Adrenal gland (tissue), 5 donors: Measurements from ENCODE around the gene KRT73.

Source experiments
- CTCF ChIP-seq, 6 experiments: fragments of 450-650 bp in 4 of 6; fragments of 200-600 bp in 2 of 6; sonication (generic) in 1 of 6; IDR thresholded peaks; 1 replicate in 5 of 6; 2 replicates in 1 of 6; pipeline versions ENCODE4 v1.5.1 to v1.8.0; 2016 to 2021; ENCODE audit warnings: antibody characterized with exemption in 6 of 6, mild to moderate bottlenecking in 2 of 6, moderate library complexity in 1 of 6
- POLR2A ChIP-seq, 2 donors: fragments of 450-650 bp; IDR thresholded peaks; one replicate each; pipeline ENCODE4 v1.6.1; 2017; ENCODE audit warnings: antibody characterized with exemption in 2 of 2, mild to moderate bottlenecking in 2 of 2, moderate library complexity in 1 of 2
- donor health status: DM: no; HTN: no; CAD: no.

DNA sequence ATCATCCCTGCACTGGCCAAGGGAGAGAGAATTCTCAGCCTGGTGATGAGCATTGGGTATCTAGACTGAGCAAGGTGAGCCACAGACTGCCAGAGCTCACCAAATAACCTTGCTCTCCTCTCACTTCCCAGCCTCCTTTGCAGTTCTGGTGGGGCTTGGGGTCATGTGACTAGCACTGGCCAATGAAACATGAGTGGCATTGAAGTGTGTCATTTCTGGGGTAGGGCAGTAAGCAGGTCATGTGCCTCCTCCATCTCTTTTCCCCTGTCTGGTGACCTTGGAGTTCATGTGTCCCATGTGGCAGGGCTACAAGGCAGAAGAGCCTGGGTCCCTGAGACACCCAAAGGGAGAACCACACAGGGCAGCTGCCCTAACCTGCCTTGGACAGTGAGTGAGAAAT is 13.5 kb downstream of the KRT73 start:
- TF ChIP-seq CTCF (IDR thresholded peaks at IDR 0.05) (no peak), POLR2A (IDR thresholded peaks at IDR 0.05) (no peak)
